ENCODE data around the gene CHD1. TPM values are rescaled to one million over a fixed set of nuclear protein-coding genes. Genes with fewer than 3 reads are reported as not detected.

The CHD1 gene
- total and polyA plus RNA-seq, 2 of the 4 experiments (the other 2 are of a cell fraction): 12.3 to 33.7 TPM

DNA sequence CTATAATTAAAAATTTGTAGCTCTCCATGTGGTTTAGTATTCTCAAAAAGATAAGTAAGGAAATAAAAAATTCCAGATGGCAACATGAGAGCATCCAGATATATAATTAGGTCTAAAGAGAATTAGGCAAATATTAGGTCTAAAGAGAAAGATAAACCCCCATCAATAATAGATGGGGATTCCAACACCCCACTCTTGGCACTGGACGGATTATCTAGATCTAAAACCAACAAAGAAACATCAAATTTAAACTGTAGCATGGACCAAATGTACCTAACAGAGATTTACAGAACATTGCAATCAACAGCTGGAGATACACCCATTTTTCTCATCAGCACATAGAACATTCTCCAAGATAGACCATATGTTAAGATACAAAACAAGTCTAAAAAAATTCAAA is 123.7 kb downstream of the CHD1 start:
- POLR2A ChIA-PET (ENCODE audit: unreplicated experiment): no interaction called here
- no peaks in the 10 kb centered on the region for H3K9me1 ChIP-seq (ENCODE audit: insufficient read depth, low read length)
- WGBS, 2 experiments (ENCODE audit: extremely low coverage in 2 of 2, insufficient read length in 1 of 2): no CpG with 5 or more reads among the region's 1 CpG
- no peak for DNase-seq
- H2AK5ac ChIP-seq (ENCODE audit: low read depth, low read length): no peak overlapping the region
- H3K4me2 ChIP-seq (ENCODE audit: low read depth, low read length): no peak overlapping the region
- no peak overlapping the region for H4K8ac ChIP-seq (ENCODE audit: low read depth in 2 of 2, low read length in 2 of 2)
- no TSS peak for BruUV-seq (replicated peaks)
- H3K9ac ChIP-seq (ENCODE audit: low read depth, low read length): no peak overlapping the region
- no peak overlapping the region for H3K27ac ChIP-seq (ENCODE audit: insufficient read depth, low read length)
- H3K4me3 ChIP-seq (ENCODE audit: insufficient read depth, low read depth, low read length): no peak overlapping the region
- no peak overlapping the region for H3K18ac ChIP-seq (ENCODE audit: low read depth, low read length)
- H3K4me1 ChIP-seq (ENCODE audit: control insufficient read depth, insufficient read depth, low read length): no peaks in the 10 kb centered on the region
- CTCF ChIA-PET: no interaction called here
- H3K36me3 ChIP-seq (ENCODE audit: control insufficient read depth, insufficient read depth, low read length): no peaks in the 10 kb centered on the region
- H3K27me3 ChIP-seq (ENCODE audit: control insufficient read depth, insufficient read depth, low read length): no peaks in the 10 kb centered on the region
- H2AK9ac ChIP-seq (replicated peaks; ENCODE audit: low read depth, low read length, poor library complexity): no peak overlapping the region
- no peak overlapping the region for H2BK5ac ChIP-seq (ENCODE audit: low read depth, low read length, poor library complexity, severe bottlenecking)
- TF ChIP-seq FOS (IDR thresholded peaks at IDR 0.05; ENCODE audit: low read depth, low read length): no peak
- H3K79me1 ChIP-seq (ENCODE audit: low read depth in 1 of 2, low read length in 2 of 2): no peaks in the 10 kb centered on the region; a peak in 1 of 4 replicates
- no peaks in the 10 kb centered on the region for H4K20me1 ChIP-seq (ENCODE audit: insufficient read depth, low read length)
- in situ Hi-C loops (cut with MboI; ENCODE audit: low sequenced_read_pairs): no loop called here
- H3K14ac ChIP-seq (replicated peaks; ENCODE audit: low read depth, low read length): no peak overlapping the region
- H3K56ac ChIP-seq (ENCODE audit: extremely low read depth, insufficient read depth, low read length): no peak overlapping the region
- H4K91ac ChIP-seq (ENCODE audit: insufficient read depth, low read depth, low read length): no peak overlapping the region
- no peak overlapping the region for H3K4ac ChIP-seq (ENCODE audit: low read depth, low read length)
- 0 out of 2 replicates have a peak, but pooled peaks cover 2% of the 10 kb centered on the region for H3K9me3 ChIP-seq (ENCODE audit: control insufficient read depth, insufficient read depth, low read length)
- H3K23ac ChIP-seq (ENCODE audit: low read depth, low read length): no peak overlapping the region
- H2BK20ac ChIP-seq (ENCODE audit: low read depth, low read length): no peak overlapping the region
- no peak for ATAC-seq (ENCODE audit: low read depth)
- dilution Hi-C loops (cut with HindIII; ENCODE audit: low sequenced_read_pairs, unreplicated experiment): no loop called here
- H2BK120ac ChIP-seq (ENCODE audit: low read depth, low read length): no peak overlapping the region
- no peak overlapping the region for H4K5ac ChIP-seq (ENCODE audit: low read depth, low read length)
- no peak overlapping the region for H2AFZ ChIP-seq (replicated peaks; ENCODE audit: low read length, poor library complexity)
- intact Hi-C loops (cut with micrococcal nuclease): no loop called here
- no peak overlapping the region for H2BK15ac ChIP-seq (ENCODE audit: low read depth, low read length)

Measured in IMR-90 (cell line).